HUES64 (cell line): Measurements from ENCODE around the gene USP22.
"Not testable (repeated sequence)": the region's sequence is repeated elsewhere in the genome, so short reads cannot be mapped to it uniquely, and the experiment has no call there.

Source experiments
- H3K27ac ChIP-seq: 2 replicates; pipeline ENCODE4 v1.7.0; 2013; ENCODE audit warnings: low read depth, low read length, inconsistent platforms
- H3K27me3 ChIP-seq: 2 replicates; pipeline ENCODE4 v1.6.1; 2013; ENCODE audit warnings: mild to moderate bottlenecking, low read length; ENCODE audit not compliant: insufficient read depth
- H3K36me3 ChIP-seq: 2 replicates; pipeline ENCODE4 v1.6.1; 2013; ENCODE audit warnings: mild to moderate bottlenecking, low read length; ENCODE audit not compliant: insufficient read depth
- H3K4me1 ChIP-seq: 2 replicates; pipeline ENCODE4 v1.6.1; 2013; ENCODE audit warnings: mild to moderate bottlenecking, low read length, moderate library complexity; ENCODE audit not compliant: insufficient read depth
- H3K4me3 ChIP-seq: 2 replicates; pipeline ENCODE4 v1.5.1; 2013; ENCODE audit warnings: mild to moderate bottlenecking, low read length, moderate library complexity
- H3K9ac ChIP-seq: 2 replicates; pipeline ENCODE4 v1.6.1; 2013; ENCODE audit warnings: mild to moderate bottlenecking, low read depth, low read length
- H3K9me3 ChIP-seq: 2 replicates; pipeline ENCODE4 v1.6.1; 2013; ENCODE audit warnings: low read depth, low read length; ENCODE audit not compliant: insufficient read depth
- WGBS: fragments of 150-250, 120-280 bp; methylation state at CpG from one replicate; pipeline ENCODE4 v1.1.7; 2013; ENCODE audit warnings: missing lambda C conversion rate; 5-methylcytosine and 5-hydroxymethylcytosine counted together

Gene USP22

GRCh38 chr17:20979792-20980083 lies 63.1 kb downstream of the USP22 start:
- Histone ChIP-seq H3K9me3 (no peaks in the 10 kb centered on the region), H3K4me3 (no peak overlapping the region), H3K9ac (no peak overlapping the region), H3K36me3 (no peaks in the 10 kb centered on the region), H3K4me1 (no peaks in the 10 kb centered on the region), H3K27me3 (no peaks in the 10 kb centered on the region), H3K27ac (no peak overlapping the region)
- 92% methylated on average over 3 of the region's 3 CpGs for WGBS

- WGBS: 88% methylated on average over 9 of the region's 9 CpGs
- H3K4me1 ChIP-seq, H3K4me3 ChIP-seq, H3K9ac ChIP-seq, H3K27ac ChIP-seq, H3K27me3 ChIP-seq, H3K36me3 ChIP-seq, H3K9me3 ChIP-seq: not testable (repeated sequence)
Observed at GRCh38 chr17:20979007-20979791, 63.6 kb downstream of the USP22 start.

- H3K9me3 ChIP-seq, H3K27ac ChIP-seq, H3K4me1 ChIP-seq, H3K36me3 ChIP-seq, H3K27me3 ChIP-seq, H3K4me3 ChIP-seq, H3K9ac ChIP-seq: not testable (repeated sequence)
- WGBS: 98% methylated on average over 12 of the region's 13 CpGs
Observed at GRCh38 chr17:20977609-20978253, 65.1 kb downstream of the USP22 start.

GRCh38 chr17:20975566-20975965 lies 67.2 kb downstream of the USP22 start:
- H3K4me3 ChIP-seq: no peak overlapping the region
- no peak overlapping the region for H3K9ac ChIP-seq
- H3K27ac ChIP-seq: no peak overlapping the region
- H3K27me3 ChIP-seq: no peaks in the 10 kb centered on the region
- no peaks in the 10 kb centered on the region for H3K9me3 ChIP-seq
- H3K36me3 ChIP-seq: no peaks in the 10 kb centered on the region
- WGBS: 92% methylated on average over 1 of the region's 1 CpG
- no peaks in the 10 kb centered on the region for H3K4me1 ChIP-seq

- 89% methylated on average over 4 of the region's 4 CpGs for WGBS
Observed at GRCh38 chr17:20970329-20970728, 72.5 kb downstream of the USP22 start.

GRCh38 chr17:20968913-20969616 lies 73.7 kb downstream of the USP22 start:
- H3K9me3 ChIP-seq: no peaks in the 10 kb centered on the region
- H3K36me3 ChIP-seq: no peaks in the 10 kb centered on the region
- no peak overlapping the region for H3K27ac ChIP-seq
- H3K4me3 ChIP-seq: no peak overlapping the region
- no peak overlapping the region for H3K9ac ChIP-seq
- peaks cover 4% of the 10 kb centered on the region; the same call in 1 of the 2 replicates for H3K4me1 ChIP-seq
- H3K27me3 ChIP-seq: no peaks in the 10 kb centered on the region
- WGBS: 96% methylated on average over 8 of the region's 8 CpGs

More at GRCh38 chr17:20970329-20970728, 72.5 kb downstream of the USP22 start:
- Histone ChIP-seq H3K4me3 (no peak overlapping the region), H3K27ac (no peak overlapping the region), H3K9ac (0 out of 2 replicates have a peak overlapping the region, but pooled peaks have one; percentile 5), H3K36me3 (no peaks in the 10 kb centered on the region), H3K4me1 (peaks cover 4% of the 10 kb centered on the region; the same call in 1 of the 2 replicates), H3K27me3 (no peaks in the 10 kb centered on the region), H3K9me3 (no peaks in the 10 kb centered on the region)

- Histone ChIP-seq H3K9ac (no peak overlapping the region), H3K27ac (no peak overlapping the region), H3K4me1 (peaks cover 4% of the 10 kb centered on the region; the same call in 1 of the 2 replicates), H3K36me3 (no peaks in the 10 kb centered on the region), H3K4me3 (no peak overlapping the region), H3K9me3 (no peaks in the 10 kb centered on the region), H3K27me3 (no peaks in the 10 kb centered on the region)
- WGBS: 82% methylated on average over 3 of the region's 3 CpGs
Observed at GRCh38 chr17:20967776-20968175, 75.0 kb downstream of the USP22 start.

GRCh38 chr17:20966870-20967269 lies 75.9 kb downstream of the USP22 start:
- Histone ChIP-seq H3K4me3 (no peak overlapping the region), H3K27me3 (no peaks in the 10 kb centered on the region), H3K9ac (no peak overlapping the region), H3K27ac (no peak overlapping the region), H3K4me1 (peaks cover 9% of the 10 kb centered on the region), H3K36me3 (no peaks in the 10 kb centered on the region), H3K9me3 (no peaks in the 10 kb centered on the region)
- WGBS: 85% methylated on average over 2 of the region's 2 CpGs

- Histone ChIP-seq H3K36me3 (no peaks in the 10 kb centered on the region), H3K9me3 (no peaks in the 10 kb centered on the region), H3K9ac (no peak overlapping the region), H3K27me3 (no peaks in the 10 kb centered on the region), H3K27ac (no peak overlapping the region), H3K4me1 (peaks cover 16% of the 10 kb centered on the region), H3K4me3 (no peak overlapping the region)
- WGBS: 92% methylated on average over 1 of the region's 1 CpG
Observed at GRCh38 chr17:20965492-20965891, 77.3 kb downstream of the USP22 start.

GRCh38 chr17:20961586-20961985 lies 81.2 kb downstream of the USP22 start:
- H3K27ac ChIP-seq: no peak overlapping the region
- H3K9me3 ChIP-seq: no peaks in the 10 kb centered on the region
- 93% methylated on average over 3 of the region's 5 CpGs for WGBS
- H3K27me3 ChIP-seq: no peaks in the 10 kb centered on the region
- no peak overlapping the region for H3K4me3 ChIP-seq
- H3K4me1 ChIP-seq: peaks cover 12% of the 10 kb centered on the region
- no peaks in the 10 kb centered on the region for H3K36me3 ChIP-seq
- no peak overlapping the region for H3K9ac ChIP-seq

GRCh38 chr17:20960871-20961270 lies 81.9 kb downstream of the USP22 start:
- WGBS: 93% methylated on average over 6 of the region's 7 CpGs
- Histone ChIP-seq H3K4me3 (no peak overlapping the region), H3K27ac (no peak overlapping the region), H3K36me3 (no peaks in the 10 kb centered on the region), H3K27me3 (no peaks in the 10 kb centered on the region), H3K9ac (no peak overlapping the region), H3K9me3 (no peaks in the 10 kb centered on the region), H3K4me1 (peaks cover 16% of the 10 kb centered on the region)
